Liver (tissue), 3 donors: ENCODE results near the gene RIN1.

Experiments used
- ATF3 ChIP-seq: IDR thresholded peaks from 2 replicates; pipeline ENCODE4 v1.6.1; 2016; ENCODE audit warnings: antibody characterized with exemption
- CTCF ChIP-seq: fragments of 150-350 bp; IDR thresholded peaks from 2 replicates; pipeline ENCODE4 v1.5.1; 2017; ENCODE audit warnings: improper control_type of control experiment, low read depth, low read length; ENCODE audit not compliant: missing input control
- FOXA1 ChIP-seq: IDR thresholded peaks from 2 replicates; pipeline ENCODE4 v1.6.1; 2016; ENCODE audit warnings: antibody characterized with exemption
- HNF4G ChIP-seq: IDR thresholded peaks from 2 replicates; pipeline ENCODE4 v1.6.1; 2016; ENCODE audit warnings: antibody characterized with exemption
- JUND ChIP-seq, 2 donors: IDR thresholded peaks; 2 replicates each; pipeline ENCODE4 v1.6.1; 2016; ENCODE audit warnings: antibody characterized with exemption in 2 of 2
- MAX ChIP-seq: IDR thresholded peaks from 2 replicates; pipeline ENCODE4 v1.6.1; 2016; ENCODE audit warnings: antibody characterized with exemption
- RAD21 ChIP-seq, 2 donors: IDR thresholded peaks; 2 replicates each; pipeline ENCODE4 v1.6.1; 2016; ENCODE audit warnings: antibody characterized with exemption in 2 of 2, mild to moderate bottlenecking in 2 of 2
- REST ChIP-seq: IDR thresholded peaks from 2 replicates; pipeline ENCODE4 v1.6.1; 2016; ENCODE audit warnings: antibody characterized with exemption, mild to moderate bottlenecking
- RXRA ChIP-seq, 2 donors: IDR thresholded peaks; 2 replicates each; pipeline ENCODE4 v1.6.1; 2017 to 2018; ENCODE audit warnings: antibody characterized with exemption in 2 of 2, mild to moderate bottlenecking in 1 of 2
- TAF1 ChIP-seq: conservative IDR thresholded peaks from 2 replicates; pipeline ENCODE4 v1.6.1; 2016; ENCODE audit warnings: antibody characterized with exemption, mild to moderate bottlenecking
- YY1 ChIP-seq: IDR thresholded peaks from 2 replicates; pipeline ENCODE4 v1.6.1; 2016; ENCODE audit warnings: antibody characterized with exemption, mild to moderate bottlenecking
- donor health status: healthy.
- donor health status: healthy.

GRCh38 chr11:66365711-66366619, 29.7 kb upstream of the RIN1 start:
- no peak for TF ChIP-seq FOXA1
- no peak for TF ChIP-seq CTCF
- no peak for TF ChIP-seq JUND (IDR thresholded peaks at IDR 0.05)
- TF ChIP-seq REST, result no peak
- no peak for TF ChIP-seq ATF3
- TF ChIP-seq MAX, result no peak
- no peak for TF ChIP-seq RXRA (IDR thresholded peaks at IDR 0.05)
- TF ChIP-seq RAD21 (IDR thresholded peaks at IDR 0.05), result no peak
- TF ChIP-seq TAF1, result no peak
- TF ChIP-seq YY1, result no peak
- no peak for TF ChIP-seq HNF4G
